Suprapubic skin (tissue), 4 donors: ENCODE data around the gene SEMA3A. TPM values are rescaled to one million over a fixed set of nuclear protein-coding genes. Genes with fewer than 3 reads are reported as not detected.

Source experiments
- DNase-seq, 2 donors: peaks; one replicate each; pipeline ENCODE4 v3.0.0-alpha.2; 2019; ENCODE audit warnings: low spot score in 2 of 2
- H3K27ac ChIP-seq: fragments of 200-600 bp; sonication (generic); one replicate; pipeline ENCODE4 v1.5.1; 2019
- H3K27me3 ChIP-seq: fragments of 200-600 bp; sonication (generic); one replicate; pipeline ENCODE4 v1.5.1; 2019
- H3K36me3 ChIP-seq: fragments of 200-600 bp; sonication (generic); one replicate; pipeline ENCODE4 v1.5.1; 2019
- H3K4me1 ChIP-seq: fragments of 200-600 bp; sonication (generic); one replicate; pipeline ENCODE4 v1.5.1; 2019
- H3K4me3 ChIP-seq: fragments of 200-600 bp; sonication (generic); one replicate; pipeline ENCODE4 v1.5.1; 2019; ENCODE audit warnings: mild to moderate bottlenecking
- H3K9me3 ChIP-seq: fragments of 200-600 bp; sonication (generic); one replicate; pipeline ENCODE4 v1.5.1; 2019
- EP300 ChIP-seq: sonication (generic); formaldehyde crosslinking; IDR thresholded peaks from one replicate; pipeline ENCODE4 v1.6.1; 2017; ENCODE audit warnings: antibody characterized with exemption
- POLR2A ChIP-seq, 2 donors: fragments of 450-650 bp; IDR thresholded peaks; one replicate each; pipeline ENCODE4 v1.6.1; 2017; ENCODE audit warnings: antibody characterized with exemption in 2 of 2, mild to moderate bottlenecking in 2 of 2, moderate library complexity in 2 of 2
- POLR2AphosphoS5 ChIP-seq, 3 donors: sonication (generic); formaldehyde crosslinking; IDR thresholded peaks; one replicate each; pipeline ENCODE4 v1.6.1; 2017; ENCODE audit warnings: antibody characterized with exemption in 3 of 3
- WGBS: methylation state at CpG from one replicate; pipeline ENCODE4 v1.1.5; 2018; 5-methylcytosine and 5-hydroxymethylcytosine counted together
- total RNA-seq, 4 donors: library from RNA; depleted of rRNA; stranded (reverse); fragments of >200 nt; gene quantifications; one replicate each; pipeline ENCODE4 v1.1.0, GENCODE V29; 2016
- TF ChIP-seq, protein P1 (sequence below), 2 donors: fragments of 200-600 bp in 1 of 2; fragments of 450-650 bp in 1 of 2; sonication (generic) in 1 of 2; IDR thresholded peaks; one replicate each; pipeline ENCODE4 v1.5.1; 2016 to 2019; ENCODE audit warnings: antibody characterized with exemption in 2 of 2, mild to moderate bottlenecking in 1 of 2, moderate library complexity in 1 of 2

Gene SEMA3A
- total RNA-seq, 4 donors from 2014 or later: 1.1 to 7.3 (median 3.2) TPM

DNA sequence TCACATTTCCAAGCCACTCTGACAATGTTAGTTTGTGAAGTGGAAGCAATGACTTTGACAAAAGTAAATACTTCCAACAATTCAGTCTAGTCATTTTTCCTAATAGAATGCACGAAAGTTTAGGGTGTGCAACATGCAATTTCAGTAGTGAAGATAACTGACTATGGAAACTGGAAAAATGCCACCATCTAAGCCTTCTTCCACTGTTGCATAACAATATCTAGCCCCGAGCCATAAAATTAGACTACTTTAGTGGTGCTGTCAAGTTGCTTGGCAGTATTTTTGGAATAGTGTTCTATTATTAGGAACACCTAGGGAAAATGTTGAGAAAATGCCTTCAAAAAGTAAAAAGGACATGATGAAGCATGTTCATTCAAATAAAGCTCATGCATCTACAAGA is 17.9 kb downstream of the SEMA3A start:
- Histone ChIP-seq H3K4me3 (no peak overlapping the region), H3K4me1 (no peaks in the 10 kb centered on the region), H3K9me3 (no peaks in the 10 kb centered on the region), H3K27me3 (no peaks in the 10 kb centered on the region), H3K36me3 (no peaks in the 10 kb centered on the region), H3K27ac (no peak overlapping the region)
- no peak for DNase-seq
- TF ChIP-seq EP300 (no peak), POLR2AphosphoS5 (IDR thresholded peaks at IDR 0.05) (no peak), POLR2A (IDR thresholded peaks at IDR 0.05) (no peak)
- TF ChIP-seq, protein P1, sequence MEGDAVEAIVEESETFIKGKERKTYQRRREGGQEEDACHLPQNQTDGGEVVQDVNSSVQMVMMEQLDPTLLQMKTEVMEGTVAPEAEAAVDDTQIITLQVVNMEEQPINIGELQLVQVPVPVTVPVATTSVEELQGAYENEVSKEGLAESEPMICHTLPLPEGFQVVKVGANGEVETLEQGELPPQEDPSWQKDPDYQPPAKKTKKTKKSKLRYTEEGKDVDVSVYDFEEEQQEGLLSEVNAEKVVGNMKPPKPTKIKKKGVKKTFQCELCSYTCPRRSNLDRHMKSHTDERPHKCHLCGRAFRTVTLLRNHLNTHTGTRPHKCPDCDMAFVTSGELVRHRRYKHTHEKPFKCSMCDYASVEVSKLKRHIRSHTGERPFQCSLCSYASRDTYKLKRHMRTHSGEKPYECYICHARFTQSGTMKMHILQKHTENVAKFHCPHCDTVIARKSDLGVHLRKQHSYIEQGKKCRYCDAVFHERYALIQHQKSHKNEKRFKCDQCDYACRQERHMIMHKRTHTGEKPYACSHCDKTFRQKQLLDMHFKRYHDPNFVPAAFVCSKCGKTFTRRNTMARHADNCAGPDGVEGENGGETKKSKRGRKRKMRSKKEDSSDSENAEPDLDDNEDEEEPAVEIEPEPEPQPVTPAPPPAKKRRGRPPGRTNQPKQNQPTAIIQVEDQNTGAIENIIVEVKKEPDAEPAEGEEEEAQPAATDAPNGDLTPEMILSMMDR (IDR thresholded peaks at IDR 0.05): no peak
- 30% methylated on average over 2 of the region's 2 CpGs for WGBS

DNA sequence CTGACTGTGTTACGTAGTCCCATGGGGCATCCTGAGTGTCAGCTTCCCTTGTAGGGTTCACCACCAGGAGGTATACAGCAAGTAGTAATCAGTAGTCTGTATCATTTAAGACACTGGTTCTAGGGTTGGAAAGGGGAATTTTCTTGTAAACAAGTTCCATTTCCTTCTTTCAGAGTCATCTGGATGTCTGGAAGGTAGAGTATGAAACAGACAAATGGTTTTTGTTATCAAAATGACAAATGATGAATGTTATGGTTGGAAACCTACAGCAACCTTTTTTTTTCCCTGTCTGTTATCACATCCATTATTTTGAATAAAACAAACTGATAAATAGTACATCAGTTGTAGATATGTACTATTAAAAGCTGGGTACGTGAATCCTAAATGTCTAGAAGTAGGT is 19.1 kb downstream of the SEMA3A start:
- Histone ChIP-seq H3K36me3 (no peaks in the 10 kb centered on the region), H3K27me3 (no peaks in the 10 kb centered on the region), H3K4me1 (no peaks in the 10 kb centered on the region), H3K27ac (no peak overlapping the region), H3K9me3 (no peaks in the 10 kb centered on the region), H3K4me3 (no peak overlapping the region)
- 87% methylated on average over 2 of the region's 2 CpGs for WGBS
- DNase-seq: no peak
- TF ChIP-seq POLR2AphosphoS5 (IDR thresholded peaks at IDR 0.05) (no peak), POLR2A (IDR thresholded peaks at IDR 0.05) (no peak), EP300 (no peak)
- TF ChIP-seq, protein P1 (IDR thresholded peaks at IDR 0.05): no peak

DNA sequence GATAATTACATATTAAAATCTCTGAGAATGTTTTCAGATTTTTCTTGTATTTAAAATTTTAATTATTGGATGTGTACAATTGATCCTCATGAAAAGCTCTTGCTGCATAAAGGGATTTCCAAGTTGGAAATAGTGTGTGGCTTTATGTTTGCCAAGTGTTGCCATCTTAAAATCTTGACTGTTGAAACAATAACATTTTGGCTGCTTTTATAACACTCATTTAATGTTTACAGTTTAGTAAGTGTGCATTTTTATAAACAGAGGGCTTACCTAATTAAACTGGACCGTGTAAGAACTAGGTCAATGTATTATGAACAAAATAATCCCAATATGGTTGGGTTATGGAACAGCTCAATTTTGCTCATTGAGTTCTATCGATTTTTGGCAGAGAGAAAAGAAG is 23.9 kb downstream of the SEMA3A start:
- H3K4me1 ChIP-seq: no peaks in the 10 kb centered on the region
- H3K27me3 ChIP-seq: no peaks in the 10 kb centered on the region
- H3K9me3 ChIP-seq: no peaks in the 10 kb centered on the region
- H3K4me3 ChIP-seq: no peak overlapping the region
- no peak for TF ChIP-seq EP300
- no peak for TF ChIP-seq POLR2A (IDR thresholded peaks at IDR 0.05)
- TF ChIP-seq, protein P1 (IDR thresholded peaks at IDR 0.05): no peak
- DNase-seq: no peak
- H3K27ac ChIP-seq: no peak overlapping the region
- H3K36me3 ChIP-seq: no peaks in the 10 kb centered on the region
- 68% methylated on average over 2 of the region's 2 CpGs for WGBS

DNA sequence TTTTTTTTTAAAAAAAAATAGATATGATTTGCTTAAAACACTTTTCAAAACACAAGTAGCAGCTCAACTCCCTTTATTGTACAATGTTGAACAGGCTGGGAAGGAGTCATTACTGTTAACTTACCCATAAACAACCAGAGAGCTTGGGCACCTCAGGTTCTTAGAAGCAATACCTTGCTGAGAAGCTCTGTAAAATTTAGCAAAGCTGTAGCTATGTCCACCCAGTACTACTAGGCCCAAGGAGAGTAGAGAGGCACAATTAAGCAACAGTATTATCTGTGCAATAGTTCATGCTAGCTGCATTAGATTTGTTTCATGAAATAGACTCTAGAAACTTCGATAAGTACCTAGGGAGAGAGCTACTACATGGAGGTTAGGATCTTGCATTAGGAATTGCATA is 32.0 kb downstream of the SEMA3A start:
- Histone ChIP-seq H3K4me1 (no peaks in the 10 kb centered on the region), H3K27ac (no peak overlapping the region), H3K4me3 (no peak overlapping the region), H3K9me3 (no peaks in the 10 kb centered on the region), H3K36me3 (no peaks in the 10 kb centered on the region), H3K27me3 (no peaks in the 10 kb centered on the region)
- TF ChIP-seq POLR2AphosphoS5 (IDR thresholded peaks at IDR 0.05): no peak
- TF ChIP-seq, protein P1 (IDR thresholded peaks at IDR 0.05): no peak
- TF ChIP-seq EP300: no peak
- TF ChIP-seq POLR2A (IDR thresholded peaks at IDR 0.05): no peak
- DNase-seq: no peak
- WGBS: 87% methylated on average over 1 of the region's 1 CpG

DNA sequence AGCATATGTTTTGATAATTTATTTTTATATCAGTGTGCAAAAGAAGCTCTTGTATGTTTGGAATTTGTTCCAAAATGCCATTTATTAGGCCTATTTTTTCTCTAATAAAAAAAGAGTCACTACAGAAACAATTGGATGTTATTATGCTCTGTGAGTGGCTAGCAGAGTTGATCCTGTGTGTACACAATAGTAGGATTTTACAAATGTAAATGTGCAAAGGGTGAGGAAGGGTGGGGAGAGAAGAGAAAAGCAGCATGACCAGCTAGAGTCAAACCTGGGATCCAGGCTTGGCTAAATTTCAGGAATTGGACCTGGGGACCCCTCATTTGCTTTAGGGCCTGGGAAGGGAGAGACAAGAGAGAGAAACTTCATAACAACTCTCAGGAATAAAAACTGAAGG is 32.5 kb downstream of the SEMA3A start:
- H3K36me3 ChIP-seq: no peaks in the 10 kb centered on the region
- H3K4me3 ChIP-seq: no peak overlapping the region
- H3K4me1 ChIP-seq: no peaks in the 10 kb centered on the region
- H3K27ac ChIP-seq: no peak overlapping the region
- no peaks in the 10 kb centered on the region for H3K9me3 ChIP-seq
- DNase-seq: no peak
- no peaks in the 10 kb centered on the region for H3K27me3 ChIP-seq
- TF ChIP-seq, protein P1 (IDR thresholded peaks at IDR 0.05): no peak
- TF ChIP-seq POLR2AphosphoS5 (IDR thresholded peaks at IDR 0.05) (no peak), EP300 (no peak), POLR2A (IDR thresholded peaks at IDR 0.05) (no peak)
